ENCODE data around the gene SPI1. TPM values are rescaled to one million over a fixed set of nuclear protein-coding genes. Genes with fewer than 3 reads are reported as not detected.
A peak's percentile ranks its signal among the peaks of the same experiment; 100 is the strongest.

SPI1 gene
- total RNA-seq, 3 donors from 2014 or later: 12.5 to 34.9 (median 15.2) TPM

DNA sequence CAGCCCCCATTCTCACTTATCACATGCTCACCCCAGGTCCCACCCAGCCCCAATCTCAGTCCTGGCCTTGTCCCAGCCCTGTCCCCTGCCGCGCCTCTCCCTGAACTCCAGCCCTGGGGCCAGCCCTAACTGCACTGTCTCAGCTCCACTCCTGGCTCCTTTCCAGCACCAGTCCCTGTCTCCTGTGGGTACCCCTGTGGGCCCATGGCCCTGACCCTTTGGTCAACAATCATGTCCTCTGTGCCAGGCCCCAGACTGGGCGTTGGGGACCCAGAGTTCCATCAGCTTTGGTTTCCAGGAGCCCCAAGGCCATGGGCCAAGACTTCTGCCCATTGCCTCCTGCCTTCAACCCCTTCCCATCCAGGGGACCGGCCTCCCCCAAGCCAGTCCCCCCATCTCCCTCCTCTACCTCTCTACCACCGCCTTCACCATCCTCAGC, 757 bp downstream of the SPI1 start:
- Histone ChIP-seq H3K4me3 (peak overlapping the region; percentile 24 to 51 (median 44)), H3K4me1 (no peaks in the 10 kb centered on the region), H3K36me3 (no peaks in the 10 kb centered on the region), H3K9me3 (no peaks in the 10 kb centered on the region), H3K27ac (no peak overlapping the region), H3K27me3 (no peaks in the 10 kb centered on the region)
- intact Hi-C loops (cut with DNase I; ENCODE audit: low total_unique reads): no loop called here
- DNase-seq (ENCODE audit: low spot score in 2 of 2): no peak
- TF ChIP-seq, protein P1, sequence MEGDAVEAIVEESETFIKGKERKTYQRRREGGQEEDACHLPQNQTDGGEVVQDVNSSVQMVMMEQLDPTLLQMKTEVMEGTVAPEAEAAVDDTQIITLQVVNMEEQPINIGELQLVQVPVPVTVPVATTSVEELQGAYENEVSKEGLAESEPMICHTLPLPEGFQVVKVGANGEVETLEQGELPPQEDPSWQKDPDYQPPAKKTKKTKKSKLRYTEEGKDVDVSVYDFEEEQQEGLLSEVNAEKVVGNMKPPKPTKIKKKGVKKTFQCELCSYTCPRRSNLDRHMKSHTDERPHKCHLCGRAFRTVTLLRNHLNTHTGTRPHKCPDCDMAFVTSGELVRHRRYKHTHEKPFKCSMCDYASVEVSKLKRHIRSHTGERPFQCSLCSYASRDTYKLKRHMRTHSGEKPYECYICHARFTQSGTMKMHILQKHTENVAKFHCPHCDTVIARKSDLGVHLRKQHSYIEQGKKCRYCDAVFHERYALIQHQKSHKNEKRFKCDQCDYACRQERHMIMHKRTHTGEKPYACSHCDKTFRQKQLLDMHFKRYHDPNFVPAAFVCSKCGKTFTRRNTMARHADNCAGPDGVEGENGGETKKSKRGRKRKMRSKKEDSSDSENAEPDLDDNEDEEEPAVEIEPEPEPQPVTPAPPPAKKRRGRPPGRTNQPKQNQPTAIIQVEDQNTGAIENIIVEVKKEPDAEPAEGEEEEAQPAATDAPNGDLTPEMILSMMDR (IDR thresholded peaks at IDR 0.05): no peak
- no peak for TF ChIP-seq POLR2AphosphoS5 (IDR thresholded peaks at IDR 0.05)
- no peak for TF ChIP-seq POLR2A (IDR thresholded peaks at IDR 0.05)

GRCh38 chr11:47376525-47377371, 1.6 kb downstream of the SPI1 start:
- Histone ChIP-seq H3K36me3 (no peaks in the 10 kb centered on the region), H3K4me3 (peak overlapping the region; percentile 24 to 51 (median 44)), H3K9me3 (no peaks in the 10 kb centered on the region), H3K4me1 (no peaks in the 10 kb centered on the region), H3K27ac (no peak overlapping the region), H3K27me3 (no peaks in the 10 kb centered on the region)
- intact Hi-C loops (cut with DNase I; ENCODE audit: low total_unique reads): no loop called here
- TF ChIP-seq, protein P1 (IDR thresholded peaks at IDR 0.05): no peak
- no peak for TF ChIP-seq POLR2A (IDR thresholded peaks at IDR 0.05)
- TF ChIP-seq POLR2AphosphoS5 (IDR thresholded peaks at IDR 0.05): no peak
- no peak for DNase-seq (ENCODE audit: low spot score in 2 of 2)

GRCh38 chr11:47376107-47376524, 2.2 kb downstream of the SPI1 start:
- no peaks in the 10 kb centered on the region for H3K36me3 ChIP-seq
- H3K27me3 ChIP-seq: no peaks in the 10 kb centered on the region
- no peaks in the 10 kb centered on the region for H3K4me1 ChIP-seq
- TF ChIP-seq POLR2A (IDR thresholded peaks at IDR 0.05) (no peak), POLR2AphosphoS5 (IDR thresholded peaks at IDR 0.05) (no peak)
- TF ChIP-seq, protein P1 (IDR thresholded peaks at IDR 0.05): no peak
- no peaks in the 10 kb centered on the region for H3K9me3 ChIP-seq
- DNase-seq (ENCODE audit: low spot score in 2 of 2): no peak
- H3K4me3 ChIP-seq: peak overlapping the region; percentile 24 to 51 (median 44)
- H3K27ac ChIP-seq: no peak overlapping the region
- intact Hi-C loops (cut with DNase I; ENCODE audit: low total_unique reads): no loop called here

- DNase-seq (ENCODE audit: low spot score in 2 of 2): no peak
- TF ChIP-seq POLR2A (IDR thresholded peaks at IDR 0.05): no peak
- TF ChIP-seq, protein P1 (IDR thresholded peaks at IDR 0.05): no peak
- no peak for TF ChIP-seq POLR2AphosphoS5 (IDR thresholded peaks at IDR 0.05)
- Histone ChIP-seq H3K36me3 (no peaks in the 10 kb centered on the region), H3K9me3 (no peaks in the 10 kb centered on the region), H3K4me3 (peak overlapping the region; percentile 24 to 51 (median 44)), H3K27ac (no peak overlapping the region), H3K4me1 (no peaks in the 10 kb centered on the region), H3K27me3 (no peaks in the 10 kb centered on the region)
- intact Hi-C loops (cut with DNase I; ENCODE audit: low total_unique reads): no loop called here
Measured at GRCh38 chr11:47375546-47376085, 2.7 kb downstream of the SPI1 start.

DNA sequence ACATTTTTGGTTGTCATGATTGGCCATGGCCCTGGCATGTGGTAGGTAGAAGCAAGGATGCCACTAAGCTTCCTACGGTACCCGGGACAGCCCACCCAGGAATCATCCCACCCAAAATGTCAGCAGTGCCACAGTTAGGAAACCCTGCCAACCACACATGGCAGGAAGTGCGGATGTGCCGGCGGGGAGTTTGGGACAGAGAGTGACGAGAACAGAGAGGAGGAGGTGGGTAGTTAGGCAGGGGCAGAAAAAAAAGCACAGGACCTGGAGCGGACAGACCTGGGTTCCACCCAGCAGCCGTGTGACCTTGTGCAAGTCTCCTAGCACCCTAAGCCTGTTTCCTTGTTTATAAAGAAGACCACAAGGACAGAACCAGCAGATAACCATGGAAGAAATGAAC, 3.3 kb downstream of the SPI1 start:
- H3K4me1 ChIP-seq: no peaks in the 10 kb centered on the region
- no peaks in the 10 kb centered on the region for H3K27me3 ChIP-seq
- H3K27ac ChIP-seq: no peak overlapping the region
- no peaks in the 10 kb centered on the region for H3K36me3 ChIP-seq
- intact Hi-C loops (cut with DNase I; ENCODE audit: low total_unique reads): no loop called here
- H3K4me3 ChIP-seq: peak overlapping the region in 1 of 3 donors; percentile 44
- no peaks in the 10 kb centered on the region for H3K9me3 ChIP-seq
- TF ChIP-seq, protein P1 (IDR thresholded peaks at IDR 0.05): no peak
- no peak for TF ChIP-seq POLR2A (IDR thresholded peaks at IDR 0.05)
- no peak for TF ChIP-seq POLR2AphosphoS5 (IDR thresholded peaks at IDR 0.05)
- DNase-seq (ENCODE audit: low spot score in 2 of 2): no peak

All from breast epithelium (tissue), 4 donors.